H1 (cell line): ENCODE data around the gene CRAT. TPM values are rescaled to one million over a fixed set of nuclear protein-coding genes. Genes with fewer than 3 reads are reported as not detected.

Experiments used
- CTCF ChIA-PET: fragments of 300-600 bp; sonication (Branson Sonifier 250); formaldehyde crosslinking; loops from one replicate; lab custom pipeline; 2021; ENCODE audit not compliant: partially characterized antibody; lab: Charles Lee
- POLR2A ChIA-PET: fragments of 300-600 bp; sonication (Branson Sonifier 250); formaldehyde crosslinking; loops from one replicate; lab custom pipeline; 2021; ENCODE audit warnings: inconsistent platforms; ENCODE audit not compliant: partially characterized antibody; lab: Charles Lee
- DNase-seq, 2 experiments: peaks; one replicate each; pipeline versions ENCODE4 v3.0.0 to v3.0.0-alpha.2; 2010 to 2022; ENCODE audit warnings: low spot score in 2 of 2, low read depth in 1 of 2, mixed read lengths in 1 of 2
- FAIRE-seq: peaks from 2 replicates; lab custom pipeline; 2011; peaks lifted over from hg19 to GRCh38; lab: Jason Lieb, UNC
- H2AFZ ChIP-seq: 2 replicates; pipeline ENCODE4 v1.8.1; 2012; ENCODE audit warnings: low read length, inconsistent platforms
- H2AK5ac ChIP-seq: 2 replicates; pipeline ENCODE4 v1.6.1; 2013; ENCODE audit warnings: low read depth, low read length
- H2BK120ac ChIP-seq: replicated peaks from 2 replicates; pipeline ENCODE3; 2013; ENCODE audit warnings: low read depth, low read length, inconsistent platforms
- H2BK12ac ChIP-seq: 2 replicates; pipeline ENCODE4 v1.6.1; 2013; ENCODE audit warnings: low read depth, low read length
- H2BK15ac ChIP-seq: 2 replicates; pipeline ENCODE4 v1.6.1; 2013; ENCODE audit warnings: low read length
- H2BK20ac ChIP-seq: 2 replicates; pipeline ENCODE4 v1.6.1; 2013; ENCODE audit warnings: low read length
- H2BK5ac ChIP-seq: 2 replicates; pipeline ENCODE4 v1.6.1; 2013; ENCODE audit warnings: low read depth, low read length
- H3K14ac ChIP-seq: 2 replicates; pipeline ENCODE4 v1.6.1; 2013; ENCODE audit warnings: inconsistent platforms; ENCODE audit not compliant: insufficient read length
- H3K18ac ChIP-seq: 2 replicates; pipeline ENCODE4 v1.6.1; 2013; ENCODE audit warnings: low read length; ENCODE audit errors: extremely low read depth
- H3K23ac ChIP-seq: 2 replicates; pipeline ENCODE4 v1.6.1; 2013; ENCODE audit warnings: inconsistent platforms; ENCODE audit not compliant: insufficient read length
- H3K23me2 ChIP-seq: 2 replicates; pipeline ENCODE4 v1.6.1; 2013; ENCODE audit warnings: low read depth, low read length
- H3K27ac ChIP-seq: 2 replicates; pipeline ENCODE4 v1.6.1; 2011; ENCODE audit warnings: low read depth, low read length, inconsistent platforms
- H3K27me3 ChIP-seq, 4 experiments: replicated peaks in 1 of 4; 1 replicate in 1 of 4; 2 replicates in 3 of 4; pipeline versions ENCODE4 v1.6.1 to v1.8.1; 2011 to 2013; ENCODE audit warnings: low read length in 3 of 4, mild to moderate bottlenecking in 3 of 4, inconsistent platforms in 2 of 4, mixed read lengths in 2 of 4, moderate library complexity in 1 of 4; ENCODE audit not compliant: control insufficient read depth in 3 of 4, insufficient read depth in 3 of 4; ENCODE audit errors: extremely low read depth in 1 of 4
- H3K36me3 ChIP-seq, 4 experiments: 2 replicates each; pipeline versions ENCODE4 v1.6.1 to v1.8.1; 2011 to 2013; ENCODE audit warnings: mild to moderate bottlenecking in 4 of 4, low read length in 3 of 4, moderate library complexity in 2 of 4, control low read depth in 1 of 4, inconsistent platforms in 1 of 4; ENCODE audit not compliant: insufficient read depth in 4 of 4, control insufficient read depth in 2 of 4
- H3K4ac ChIP-seq: replicated peaks from 2 replicates; pipeline ENCODE3; 2013; ENCODE audit warnings: low read length, low read depth, mixed read lengths, inconsistent platforms; ENCODE audit not compliant: insufficient read length
- H3K4me1 ChIP-seq, 4 experiments: replicated peaks in 1 of 4; 1 replicate in 1 of 4; 2 replicates in 3 of 4; pipeline versions ENCODE4 v1.6.1 to v1.8.1; 2011 to 2013; ENCODE audit warnings: low read length in 3 of 4, inconsistent platforms in 2 of 4, mixed read lengths in 1 of 4; ENCODE audit not compliant: insufficient read depth in 4 of 4, control insufficient read depth in 3 of 4
- H3K4me2 ChIP-seq, 2 experiments: 2 replicates each; pipeline versions ENCODE4 v1.6.1 to v1.8.1; 2011 to 2013; ENCODE audit warnings: low read depth in 2 of 2, low read length in 2 of 2, control low read depth in 1 of 2, inconsistent platforms in 1 of 2, mild to moderate bottlenecking in 1 of 2; ENCODE audit not compliant: insufficient read depth in 1 of 2
- H3K4me3 ChIP-seq, 4 experiments: fragments of 200-600, 300-600 bp in 1 of 4; sonication (generic), shearing (Covaris generic), sonication (Bioruptor Twin) in 1 of 4; 2 replicates each; pipeline versions ENCODE4 v1.5.1 to v1.8.1; 2011 to 2016; ENCODE audit warnings: low read length in 4 of 4, low read depth in 3 of 4, control low read depth in 2 of 4, inconsistent platforms in 2 of 4, mild to moderate bottlenecking in 2 of 4, mixed read lengths in 1 of 4, moderate library complexity in 1 of 4; ENCODE audit not compliant: insufficient read depth in 2 of 4; ENCODE audit errors: extremely low read depth in 1 of 4
- H3K56ac ChIP-seq: replicated peaks from 2 replicates; pipeline ENCODE3; 2013; ENCODE audit warnings: low read depth, mild to moderate bottlenecking, mixed read lengths, low read length, inconsistent platforms; ENCODE audit not compliant: insufficient read length
- H3K79me1 ChIP-seq: 2 replicates; pipeline ENCODE4 v1.6.1; 2013; ENCODE audit warnings: low read depth, low read length, control low read depth
- H3K79me2 ChIP-seq, 2 experiments: 2 replicates each; pipeline versions ENCODE4 v1.6.1 to v1.8.1; 2012 to 2013; ENCODE audit warnings: low read length in 2 of 2, mild to moderate bottlenecking in 2 of 2, inconsistent platforms in 1 of 2; ENCODE audit not compliant: insufficient read depth in 2 of 2, control insufficient read depth in 1 of 2
- H3K9ac ChIP-seq, 4 experiments: replicated peaks in 1 of 4; 1 replicate in 1 of 4; 2 replicates in 3 of 4; pipeline versions ENCODE4 v1.6.1 to v1.8.1; 2011 to 2013; ENCODE audit warnings: low read depth in 3 of 4, low read length in 3 of 4, control low read depth in 2 of 4, mild to moderate bottlenecking in 2 of 4, moderate library complexity in 2 of 4, inconsistent platforms in 1 of 4; ENCODE audit errors: extremely low read depth in 1 of 4
- H3K9me3 ChIP-seq, 2 experiments: 2 replicates each; pipeline versions ENCODE4 v1.6.1 to v1.8.1; 2012 to 2013; ENCODE audit warnings: mild to moderate bottlenecking in 2 of 2, moderate library complexity in 2 of 2, control low read depth in 1 of 2, inconsistent platforms in 1 of 2, low read depth in 1 of 2, low read length in 1 of 2, mixed read lengths in 1 of 2; ENCODE audit not compliant: insufficient read depth in 2 of 2
- H4K20me1 ChIP-seq, 2 experiments: replicated peaks in 1 of 2; 2 replicates each; pipeline versions ENCODE3 to v1.8.1; 2011 to 2013; ENCODE audit warnings: inconsistent platforms in 2 of 2, low read length in 2 of 2, mild to moderate bottlenecking in 1 of 2; ENCODE audit not compliant: insufficient read depth in 2 of 2, control insufficient read depth in 1 of 2
- H4K5ac ChIP-seq: 2 replicates; pipeline ENCODE4 v1.6.1; 2013; ENCODE audit warnings: low read length, low read depth, mixed read lengths, inconsistent platforms; ENCODE audit not compliant: insufficient read length
- H4K8ac ChIP-seq: 2 replicates; pipeline ENCODE4 v1.8.0; 2013; ENCODE audit warnings: mild to moderate bottlenecking, moderate library complexity, low read length, inconsistent platforms; ENCODE audit not compliant: insufficient read depth; ENCODE audit errors: extremely low read depth
- H4K91ac ChIP-seq: replicated peaks from 2 replicates; pipeline ENCODE3; 2013; ENCODE audit warnings: low read length, mixed read lengths, inconsistent platforms; ENCODE audit not compliant: insufficient read length
- CHD1 ChIP-seq: IDR thresholded peaks from 2 replicates; pipeline ENCODE4 v1.6.1; 2012; ENCODE audit warnings: low read depth, low read length, improper control_type of control experiment
- KDM4A ChIP-seq: IDR thresholded peaks from one replicate; pipeline ENCODE4 v1.7.1; 2012; ENCODE audit warnings: low read depth, mild to moderate bottlenecking, moderate library complexity, low read length, inconsistent platforms; ENCODE audit not compliant: severe bottlenecking
- POLR2AphosphoS5 ChIP-seq: IDR thresholded peaks from 2 replicates; pipeline ENCODE4 v1.6.1; 2011; ENCODE audit warnings: low read depth, low read length
- WGBS, 2 experiments: shearing (Covaris generic) in 1 of 2; methylation state at CpG; one replicate each; pipeline versions ENCODE4 v1.1.6 to v1.1.7; 2013 to 2015; ENCODE audit warnings: low lambda C conversion rate in 2 of 2, mixed read lengths in 2 of 2, inconsistent platforms in 1 of 2, low coverage in 1 of 2, missing lambda C conversion rate in 1 of 2; ENCODE audit not compliant: insufficient replicate concordance in 2 of 2, insufficient coverage in 1 of 2, insufficient read length in 1 of 2; ENCODE audit errors: extremely low coverage in 1 of 2, missing lambda C conversion rate in 1 of 2; 5-methylcytosine and 5-hydroxymethylcytosine counted together
- polyA plus RNA-seq, 7 experiments: library from polyadenylated mRNA; depleted of rRNA in 3 of 7; stranded (reverse) in 5 of 7; unstranded in 2 of 7; fragments of >200 nt in 5 of 7; fragments of 200-250 nt in 2 of 7; gene quantifications; 1 replicate in 5 of 7; 2 replicates in 1 of 7; 4 replicates in 1 of 7; pipeline versions ENCODE4 v1.2.1 to v1.2.3, GENCODE V29; 2011 to 2013; ENCODE audit warnings: missing spikeins in 2 of 7, mixed read lengths in 2 of 7
- total RNA-seq: library from RNA; stranded (reverse); fragmentation: NEBNext Ultra II Directional; extraction: Animal tissue kit (Norgen Biotek cat#: 25700); gene quantifications from 2 replicates; pipeline ENCODE4 v1.2.1, GENCODE V29; 2021

CRAT gene
- total and polyA plus RNA-seq, 2 of the 8 experiments (the other 6 are each of a cell fraction or from before 2014, with no cell fraction given), result 8.2 to 17.3 TPM

- H3K4me1 ChIP-seq, result peaks cover 33 to 51% (median 42%) of the 10 kb centered on the region in 4 experiments
Observed at GRCh38 chr9:129140397-129141065, 29.9 kb upstream of the CRAT start.

More at GRCh38 chr9:129140397-129141065, 29.9 kb upstream of the CRAT start:
- no peak overlapping the region for H3K23ac ChIP-seq
- peak overlapping the region; percentile 73 to 90 for H3K4me2 ChIP-seq
- H3K23me2 ChIP-seq, result peaks cover 11% of the 10 kb centered on the region; the same call in 1 of the 2 replicates
- H2AFZ ChIP-seq, result no peak overlapping the region
- H3K9me3 ChIP-seq, result no peaks in the 10 kb centered on the region
- H3K9ac ChIP-seq, result peak overlapping the region; percentile 35 to 84 (median 83)
- no peak overlapping the region for H3K14ac ChIP-seq
- peak overlapping the region; percentile 52 for H2BK120ac ChIP-seq
- CTCF ChIA-PET, result interaction anchor here (0.6 to 36.8 kb wide), 27 partner anchors 8 to 658 kb away, joined by 3 to 831 read pairs (median 4); partner anchors contain the start of genes C9orf50, IER5L and NTMT1
- FAIRE-seq, result no peak
- H2BK5ac ChIP-seq, result peak overlapping the region; percentile 99
- peaks cover 2 to 11% of the 10 kb centered on the region in 2 experiments; a peak in 2 of 4 replicates for H3K79me2 ChIP-seq
- H4K5ac ChIP-seq, result peak overlapping the region; percentile 97
- H3K27me3 ChIP-seq, result no peaks in the 10 kb centered on the region
- 27% methylated on average over 6 of the region's 8 CpGs; no CpG with 5 or more reads in 1 of the 2 experiments for WGBS, 2 experiments
- H3K79me1 ChIP-seq, result peaks cover 6% of the 10 kb centered on the region; the same call in 1 of the 2 replicates
- peak overlapping the region; percentile 93 for H4K8ac ChIP-seq
- peak in 1 of 2 experiments; percentile 69 for DNase-seq
- peak overlapping the region; percentile 90 for H2BK20ac ChIP-seq
- peak overlapping the region; percentile 96 for H3K27ac ChIP-seq
- peak overlapping the region; percentile 99 for H4K91ac ChIP-seq
- H2BK12ac ChIP-seq, result peak overlapping the region; percentile 96
- peaks cover 0 to 2% of the 10 kb centered on the region in 2 experiments for H4K20me1 ChIP-seq
- peak overlapping the region; percentile 99 for H3K18ac ChIP-seq
- POLR2A ChIA-PET, result interaction anchor here (0.8 to 4.7 kb wide), 26 partner anchors 10 to 939 kb away, joined by 3 to 37 read pairs (median 4); partner anchors contain the start of genes CRAT, IER5L and NTMT1
- H3K4me3 ChIP-seq, result peak overlapping the region; percentile 29 to 55 (median 38)
- H3K4ac ChIP-seq, result peak overlapping the region; percentile 97
- peak overlapping the region; percentile 97 for H2AK5ac ChIP-seq
- no peak for TF ChIP-seq CHD1
- peak; percentile 1 for TF ChIP-seq KDM4A
- TF ChIP-seq POLR2AphosphoS5, result peak; percentile 62
- peak overlapping the region; percentile 91 for H3K56ac ChIP-seq
- H3K36me3 ChIP-seq, result peaks cover 2 to 27% (median 12%) of the 10 kb centered on the region in 4 experiments
- H2BK15ac ChIP-seq, result peak overlapping the region; percentile 98; the same call in 1 of the 2 replicates
